Thyroid gland (tissue), 4 donors: ENCODE results near the gene C10orf95.

Source experiments
- POLR2A ChIP-seq, 2 donors: fragments of 450-650 bp; IDR thresholded peaks; one replicate each; pipeline ENCODE4 v1.6.1; 2017; ENCODE audit warnings: antibody characterized with exemption in 2 of 2, mild to moderate bottlenecking in 2 of 2, moderate library complexity in 1 of 2
- TF ChIP-seq, protein P1 (sequence below), 6 experiments: fragments of 200-600 bp in 3 of 6; fragments of 450-650 bp in 3 of 6; sonication (generic) in 3 of 6; IDR thresholded peaks; one replicate each; pipeline ENCODE4 v1.5.1; 2016 to 2019; ENCODE audit warnings: antibody characterized with exemption in 6 of 6, mild to moderate bottlenecking in 2 of 6, inconsistent platforms in 1 of 6, moderate library complexity in 1 of 6

GRCh38 chr10:102437515-102437914 lies 13.8 kb downstream of the C10orf95 start:
- no peak for TF ChIP-seq POLR2A (IDR thresholded peaks at IDR 0.05)
- TF ChIP-seq, protein P1, sequence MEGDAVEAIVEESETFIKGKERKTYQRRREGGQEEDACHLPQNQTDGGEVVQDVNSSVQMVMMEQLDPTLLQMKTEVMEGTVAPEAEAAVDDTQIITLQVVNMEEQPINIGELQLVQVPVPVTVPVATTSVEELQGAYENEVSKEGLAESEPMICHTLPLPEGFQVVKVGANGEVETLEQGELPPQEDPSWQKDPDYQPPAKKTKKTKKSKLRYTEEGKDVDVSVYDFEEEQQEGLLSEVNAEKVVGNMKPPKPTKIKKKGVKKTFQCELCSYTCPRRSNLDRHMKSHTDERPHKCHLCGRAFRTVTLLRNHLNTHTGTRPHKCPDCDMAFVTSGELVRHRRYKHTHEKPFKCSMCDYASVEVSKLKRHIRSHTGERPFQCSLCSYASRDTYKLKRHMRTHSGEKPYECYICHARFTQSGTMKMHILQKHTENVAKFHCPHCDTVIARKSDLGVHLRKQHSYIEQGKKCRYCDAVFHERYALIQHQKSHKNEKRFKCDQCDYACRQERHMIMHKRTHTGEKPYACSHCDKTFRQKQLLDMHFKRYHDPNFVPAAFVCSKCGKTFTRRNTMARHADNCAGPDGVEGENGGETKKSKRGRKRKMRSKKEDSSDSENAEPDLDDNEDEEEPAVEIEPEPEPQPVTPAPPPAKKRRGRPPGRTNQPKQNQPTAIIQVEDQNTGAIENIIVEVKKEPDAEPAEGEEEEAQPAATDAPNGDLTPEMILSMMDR (IDR thresholded peaks at IDR 0.05), result no peak
